Measurements from ENCODE around the gene ARPC1B.
A peak's percentile ranks its signal among the peaks of the same experiment; 100 is the strongest.
"Not testable (repeated sequence)": the region's sequence is repeated elsewhere in the genome, so short reads cannot be mapped to it uniquely, and the experiment has no call there.

The ARPC1B gene

DNA sequence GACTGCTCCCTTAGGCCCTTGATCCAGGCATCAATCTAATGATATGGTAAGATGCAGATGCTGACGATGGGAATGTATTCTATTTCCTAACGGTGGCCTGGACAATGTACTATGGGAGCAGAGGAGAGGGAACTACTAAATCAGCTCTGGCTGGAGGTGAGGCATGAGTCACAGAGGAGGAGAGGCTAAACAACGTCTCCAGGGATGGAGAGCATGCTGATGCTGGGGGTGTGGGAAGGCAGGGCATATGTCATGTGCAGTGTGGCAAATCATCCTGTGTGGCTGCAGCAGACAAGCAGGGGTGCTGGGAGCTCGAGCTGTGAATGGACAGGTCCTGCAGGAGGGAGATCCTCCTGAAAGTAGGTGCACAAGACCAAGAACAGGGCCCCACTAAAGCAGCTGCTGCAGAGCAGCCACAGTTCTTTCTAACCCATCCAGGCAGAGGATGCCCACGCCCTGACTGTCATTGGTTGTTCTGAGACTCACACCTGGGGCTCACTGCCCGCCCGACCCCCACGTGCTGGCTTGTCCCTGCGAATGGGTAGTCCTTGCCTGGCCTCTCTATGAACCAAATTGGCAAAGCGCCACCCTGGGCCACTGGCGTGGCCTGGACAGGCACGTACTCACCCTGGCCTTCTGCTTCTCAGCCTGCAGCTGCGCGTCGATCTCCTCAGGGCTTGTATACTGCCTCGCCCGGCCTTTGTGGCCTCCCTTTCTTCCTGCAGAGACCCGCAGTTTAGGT, 29.9 kb downstream of the ARPC1B start:
- Histone ChIP-seq H3K27ac (no peak overlapping the region), H3K4me3 (no peak overlapping the region)

DNA sequence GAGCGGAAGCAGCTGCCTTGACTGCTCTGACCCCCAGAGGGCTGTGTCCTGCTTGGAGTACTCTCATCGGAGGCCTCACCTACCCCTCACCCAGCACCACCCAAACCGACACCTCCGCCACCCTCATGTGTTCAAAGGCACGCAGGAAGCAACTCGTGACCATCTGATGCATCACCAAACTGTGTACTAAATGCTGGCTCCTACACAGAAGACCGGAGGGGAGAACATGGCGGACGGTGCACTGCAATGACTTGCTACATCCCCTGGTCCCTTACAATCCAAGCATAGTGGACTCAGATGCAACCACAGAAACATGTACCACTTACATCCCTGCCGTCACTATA, 30.4 kb downstream of the ARPC1B start:
- no peak overlapping the region for H3K4me3 ChIP-seq
- no peak overlapping the region for H3K27ac ChIP-seq

DNA sequence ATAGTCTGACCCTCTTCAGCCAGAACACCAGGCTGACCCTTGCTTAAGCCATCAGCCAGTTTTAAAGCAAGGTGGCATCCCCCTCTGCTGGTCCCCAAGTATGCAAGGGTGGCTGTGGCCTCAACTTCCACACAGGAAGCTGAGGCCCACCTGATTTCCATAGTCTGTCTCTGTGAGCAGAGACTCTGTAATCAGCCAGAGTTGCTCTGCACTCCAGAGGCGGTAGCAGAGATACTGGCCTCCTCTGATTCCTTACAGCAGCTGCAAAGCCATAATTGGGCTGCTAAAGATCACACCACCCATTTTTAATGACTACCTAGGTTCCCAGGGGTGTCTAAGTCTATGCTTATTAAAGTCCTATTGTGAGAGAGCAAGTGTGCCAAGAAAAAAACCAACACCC, 32.0 kb downstream of the ARPC1B start:
- peak overlapping the region in 5 of 21 experiments; percentile 2 to 99 (median 47) for H3K27ac ChIP-seq
- no peak overlapping the region for H3K4me3 ChIP-seq

DNA sequence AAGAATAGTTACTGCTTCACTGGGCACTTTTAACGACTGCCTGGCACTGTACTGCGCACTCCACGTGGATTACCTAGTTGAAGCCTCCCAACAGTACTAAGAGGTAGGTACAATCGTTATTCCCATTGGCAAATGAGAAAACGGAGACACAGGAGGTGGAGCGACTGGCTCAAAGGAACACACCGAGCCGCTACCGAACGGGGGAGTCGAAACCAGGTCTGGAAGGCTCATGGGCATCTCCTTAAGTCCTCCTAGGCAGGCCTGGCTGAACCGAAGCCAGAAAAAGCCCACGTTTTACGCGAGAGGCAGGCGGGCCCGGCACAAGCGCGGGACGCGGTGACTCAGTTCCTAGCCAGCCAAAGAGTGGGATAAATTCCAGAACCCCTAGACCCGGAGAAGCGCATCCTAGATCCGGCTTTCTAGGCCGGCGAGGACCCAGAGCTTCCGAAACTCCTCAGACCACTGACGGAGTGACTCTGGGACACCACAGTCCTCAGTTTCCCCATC, 33.4 kb downstream of the ARPC1B start:
- peak overlapping the region; percentile 83 to 99 (median 98) for H3K27ac ChIP-seq
- peak overlapping the region; percentile 61 to 98 (median 90) for H3K4me3 ChIP-seq

DNA sequence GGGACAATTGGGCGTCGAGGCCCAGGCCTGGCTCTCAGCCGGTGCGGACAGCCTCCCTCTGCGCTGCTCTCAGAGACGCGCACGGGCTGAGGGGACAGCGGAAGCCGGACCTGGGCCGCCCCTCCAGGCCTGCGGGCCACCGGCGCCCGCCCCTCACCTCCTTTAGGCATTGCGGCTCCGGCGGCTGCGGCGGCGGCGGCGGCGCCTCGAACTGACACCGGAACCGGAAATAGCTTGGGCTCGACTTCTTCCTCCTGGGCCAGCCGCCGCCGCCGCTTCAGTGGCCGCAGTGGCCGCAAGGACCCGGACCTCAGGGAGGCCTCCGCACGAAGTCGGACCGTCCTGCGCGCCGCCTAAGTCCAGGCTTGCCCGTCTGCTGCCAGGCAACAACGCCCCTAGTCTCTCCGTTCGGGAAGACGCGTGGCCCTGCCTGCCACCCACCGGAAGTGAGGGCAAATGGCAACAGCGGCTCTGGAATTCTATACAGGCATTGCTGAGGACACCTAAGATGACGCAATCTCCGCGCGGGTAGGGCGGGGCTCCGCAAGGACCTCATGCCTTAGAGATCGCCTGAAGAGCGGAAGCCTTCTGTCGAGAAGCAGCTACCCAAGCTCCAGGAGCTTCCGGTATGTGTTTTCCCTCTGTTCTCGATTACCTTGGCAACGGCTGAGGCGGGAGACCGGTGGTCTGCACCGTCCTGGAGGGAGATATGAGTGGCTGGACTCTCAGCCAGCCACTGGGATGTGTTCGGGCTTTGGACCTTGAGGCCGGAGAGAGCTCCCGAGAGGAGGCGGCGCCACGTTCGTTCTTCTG, 34.1 kb downstream of the ARPC1B start, which contains the start of the genes BUD31 and PDAP1:
Gene BUD31 (plus strand): TSS at position 591 of the 813 bp plus-strand sequence. CDS start 2,124 bp downstream, outside the sequence.
Gene PDAP1 (minus strand): TSS at position 219 of the 813 bp plus-strand sequence. CDS start 49 bp downstream, at position 170.
- Histone ChIP-seq H3K4me3 (peak within 1 kb of the TSS; percentile 61 to 98 (median 90)), H3K27ac (peak within 1 kb of the TSS; percentile 83 to 99 (median 98))

DNA sequence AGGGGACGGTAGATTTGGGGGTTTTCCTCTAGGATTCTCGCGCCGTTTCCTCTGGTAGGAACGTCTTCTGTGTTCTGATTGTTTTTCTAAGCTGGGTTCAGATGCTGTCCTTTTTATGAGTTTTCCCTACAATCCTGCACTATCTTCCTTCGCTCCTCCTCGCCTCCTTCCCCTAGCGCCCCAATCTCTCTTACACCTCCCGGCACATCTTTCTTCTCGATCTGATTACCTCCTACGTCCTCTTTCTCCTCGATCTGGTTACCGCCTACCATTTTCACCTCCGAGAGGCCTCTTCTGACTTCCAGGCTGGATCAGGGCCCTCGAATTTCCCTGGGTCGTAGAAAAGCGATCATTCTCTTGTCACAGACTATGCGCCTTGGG, 34.7 kb downstream of the ARPC1B start:
- H3K4me3 ChIP-seq: peak overlapping the region; percentile 61 to 98 (median 90)

DNA sequence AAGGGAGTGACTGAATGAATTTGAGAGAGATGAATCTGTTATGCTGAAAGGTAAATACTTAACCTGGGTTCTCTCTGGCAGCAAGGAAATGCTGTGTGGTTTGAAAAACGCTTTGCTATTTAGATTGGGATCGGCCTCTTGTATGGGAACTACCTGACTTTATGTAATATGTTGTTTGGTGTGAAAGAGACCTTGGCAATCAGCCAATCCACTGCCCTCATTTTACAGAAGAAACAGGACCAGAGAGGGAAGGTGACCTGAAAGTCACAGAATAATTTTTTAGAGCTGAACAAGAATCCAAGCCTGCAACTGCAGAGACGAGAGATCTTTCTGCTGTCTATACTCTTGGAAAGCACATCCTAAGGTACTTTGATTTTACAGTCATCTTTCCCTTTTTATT, 35.3 kb downstream of the ARPC1B start:
- Histone ChIP-seq H3K27ac (peak overlapping the region in 18 of 21 experiments; percentile 92 to 99 (median 98)), H3K4me3 (peak overlapping the region; percentile 61 to 98 (median 90))

More for the DNA sequence above, 34.7 kb downstream of the ARPC1B start:
- peak overlapping the region; percentile 83 to 99 (median 98) for H3K27ac ChIP-seq

DNA sequence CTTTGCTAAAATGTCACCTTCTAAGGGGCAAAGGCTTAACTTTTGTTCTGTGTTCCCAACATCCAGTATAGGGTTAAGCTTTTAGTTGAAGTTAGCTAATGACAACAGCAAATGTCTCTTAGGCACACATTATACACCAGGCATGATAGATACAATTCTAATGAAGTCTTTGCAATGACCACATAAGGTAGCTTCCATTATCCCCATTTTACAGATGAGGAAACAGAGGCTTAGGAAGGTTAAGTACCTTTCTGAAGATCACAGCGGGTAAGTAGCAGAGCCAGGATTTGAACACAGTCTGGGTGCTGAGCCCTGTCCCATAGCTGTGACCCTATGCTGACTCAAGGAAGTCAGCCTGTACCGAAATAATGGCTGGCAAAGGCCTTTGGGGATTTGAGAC, 36.1 kb downstream of the ARPC1B start:
- H3K4me3 ChIP-seq: no peak overlapping the region
- peak overlapping the region in 1 of 21 experiments; percentile 99 for H3K27ac ChIP-seq

DNA sequence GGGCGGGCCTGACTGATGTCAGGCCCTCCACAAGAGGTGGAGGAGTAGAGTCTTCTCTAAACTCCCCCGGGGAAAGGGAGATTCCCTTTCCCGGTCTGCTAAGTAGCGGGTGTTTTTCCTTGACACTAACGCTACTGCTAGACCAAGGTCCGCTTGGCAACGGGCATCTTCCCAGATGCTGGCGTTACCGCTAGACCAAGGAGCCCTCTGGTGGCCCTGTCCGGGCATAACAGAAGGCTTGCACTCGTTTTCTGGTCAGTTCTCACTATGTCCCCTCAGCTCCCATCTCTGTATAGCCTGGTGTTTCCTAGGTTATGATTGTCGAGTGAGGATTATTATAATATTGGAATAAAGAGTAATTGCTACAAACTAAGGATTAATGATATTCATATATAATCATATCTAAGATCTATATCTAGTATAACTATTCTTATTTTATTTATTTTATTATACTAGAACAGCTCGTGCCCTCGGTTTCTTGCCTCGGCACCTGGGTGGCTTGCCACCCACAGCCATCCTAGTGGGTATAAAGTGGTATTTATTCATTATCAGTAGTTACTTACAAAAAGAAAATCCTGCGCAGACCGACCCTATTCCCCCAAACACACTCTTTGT, 41.1 kb downstream of the ARPC1B start:
- H3K4me3 ChIP-seq, H3K27ac ChIP-seq: not testable (repeated sequence)

DNA sequence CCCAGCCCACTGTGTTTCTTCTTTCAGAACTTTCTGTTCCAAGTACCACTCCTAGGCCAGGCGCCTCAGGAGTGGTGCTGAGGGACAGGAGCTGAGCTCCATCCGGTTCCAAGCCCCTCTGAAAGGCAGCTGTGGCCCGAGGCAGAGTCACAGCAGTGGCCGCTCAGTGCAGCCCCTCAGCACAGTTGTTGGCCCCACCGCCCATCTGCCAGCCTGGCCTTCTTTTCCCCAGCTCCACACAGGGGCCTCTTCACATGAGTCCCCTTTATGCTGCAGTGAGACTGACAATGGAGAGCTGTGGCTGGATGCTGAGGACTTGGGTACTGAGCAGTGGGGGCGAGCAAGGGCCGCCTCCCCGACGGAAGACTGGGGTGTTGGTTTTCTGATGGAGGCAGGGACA, 43.7 kb downstream of the ARPC1B start:
- Histone ChIP-seq H3K4me3 (no peak overlapping the region), H3K27ac (no peak overlapping the region)

DNA sequence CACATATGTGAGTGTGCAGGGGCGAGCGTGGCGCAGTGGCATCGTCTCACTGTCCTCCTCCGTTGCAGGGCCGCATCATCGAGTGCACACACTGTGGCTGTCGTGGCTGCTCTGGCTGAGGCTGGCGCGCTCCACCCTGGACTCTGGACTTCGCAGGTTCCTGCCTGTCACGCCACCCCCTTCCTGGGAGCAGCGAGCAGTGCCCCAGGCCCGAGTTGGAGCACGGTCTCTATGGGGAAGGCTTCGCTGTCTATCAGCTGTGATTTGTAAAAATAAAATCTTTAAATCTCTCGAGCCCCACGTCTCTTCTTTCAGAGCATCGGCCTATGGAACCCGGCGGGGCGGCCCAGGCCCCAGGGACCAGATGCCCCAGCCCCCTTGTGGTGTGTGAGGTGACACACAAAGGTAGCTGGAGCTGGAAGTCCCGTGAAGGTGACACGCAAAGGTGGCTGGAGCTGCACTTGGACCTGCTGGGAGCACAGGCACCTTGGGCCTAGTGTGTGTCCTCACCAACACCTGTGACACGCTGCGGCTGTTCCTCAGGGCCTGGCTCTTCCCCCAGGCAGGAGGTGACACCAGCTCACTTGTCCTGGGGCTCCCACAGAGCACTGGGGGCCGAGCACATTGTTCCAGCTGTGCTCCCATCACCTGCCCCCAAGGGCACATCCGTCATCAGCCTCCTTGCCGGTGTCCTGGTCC, 44.9 kb downstream of the ARPC1B start:
- H3K4me3 ChIP-seq: no peak overlapping the region
- no peak overlapping the region for H3K27ac ChIP-seq

DNA sequence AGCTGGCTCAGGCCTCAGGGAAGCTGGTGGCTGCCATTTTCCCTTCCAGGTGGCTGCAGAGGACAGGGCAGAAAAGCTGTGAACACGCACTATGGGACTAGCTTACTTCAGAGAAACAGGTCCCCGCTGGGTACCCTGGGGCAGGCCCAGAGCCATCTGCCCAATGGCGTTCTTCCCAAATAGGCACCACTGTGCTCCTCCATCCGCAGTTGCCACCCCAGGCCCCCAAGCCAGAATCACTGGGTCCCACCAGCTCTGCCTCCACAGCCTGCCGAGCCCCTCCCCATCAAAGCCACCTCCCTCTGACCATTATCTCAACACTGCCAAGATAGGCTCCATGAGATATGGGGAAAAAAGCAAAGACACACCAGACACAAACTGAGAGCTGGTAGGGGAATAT, 45.7 kb downstream of the ARPC1B start:
- no peak overlapping the region for H3K4me3 ChIP-seq
- H3K27ac ChIP-seq: no peak overlapping the region

DNA sequence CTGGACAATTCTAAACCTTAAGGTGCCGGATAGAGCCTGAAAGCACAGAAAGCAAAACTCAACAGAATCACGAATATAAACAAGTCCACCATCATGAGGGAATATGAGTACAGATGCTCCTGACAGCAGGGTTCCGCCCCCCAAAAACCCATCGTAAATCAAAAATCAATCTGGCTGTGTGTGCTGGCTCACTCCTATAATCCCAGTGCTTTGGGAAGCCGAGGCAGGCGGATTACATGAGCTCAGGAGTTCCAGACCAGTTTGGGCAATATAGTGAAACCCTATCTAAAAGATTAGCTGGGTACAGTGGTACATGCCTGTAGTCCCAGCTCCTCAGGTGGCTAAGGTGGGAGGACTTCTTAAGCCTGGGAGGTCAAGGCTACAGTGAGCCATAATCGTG, 46.5 kb downstream of the ARPC1B start:
- Histone ChIP-seq H3K4me3 (no peak overlapping the region), H3K27ac (no peak overlapping the region)

DNA sequence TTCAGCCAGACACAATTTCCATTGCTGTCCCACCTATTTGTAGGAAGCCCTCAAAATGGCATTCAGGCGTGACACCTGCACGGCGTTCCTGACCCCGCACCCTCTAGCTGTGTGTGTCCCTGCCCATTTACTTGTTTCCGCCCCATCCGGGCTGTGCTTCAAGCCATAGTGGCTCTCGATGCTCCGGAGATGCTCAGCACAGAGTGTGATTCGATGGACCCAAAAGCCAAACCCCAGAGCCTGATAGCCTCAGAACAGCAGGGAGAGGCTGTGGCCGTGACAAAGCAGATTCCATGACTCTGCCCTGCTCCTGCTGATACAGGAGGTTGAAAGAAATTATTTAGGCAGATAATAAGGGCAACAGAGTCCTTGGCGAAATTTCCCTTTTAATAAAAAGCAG, 47.7 kb downstream of the ARPC1B start:
- H3K4me3 ChIP-seq: no peak overlapping the region
- no peak overlapping the region for H3K27ac ChIP-seq

DNA sequence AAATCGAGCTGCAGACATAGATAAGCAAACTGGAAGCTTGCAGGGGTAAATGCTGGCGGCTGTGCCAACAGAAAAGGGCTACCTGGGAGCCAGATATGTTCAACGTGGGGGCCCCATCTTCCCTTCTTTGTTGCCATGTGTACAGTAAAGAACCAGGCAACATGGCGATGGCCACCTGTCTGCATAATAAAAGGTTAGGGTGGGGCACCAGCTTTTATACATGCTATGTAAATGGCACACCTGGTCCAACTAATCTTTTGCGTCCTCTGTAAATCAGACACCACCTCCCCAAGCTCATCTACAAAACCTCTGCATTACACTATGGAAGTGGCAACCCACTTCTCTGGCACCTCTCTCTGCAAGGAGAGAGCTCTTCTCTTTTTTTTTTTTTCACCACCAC, 48.1 kb downstream of the ARPC1B start:
- no peak overlapping the region for H3K27ac ChIP-seq
- no peak overlapping the region for H3K4me3 ChIP-seq

DNA sequence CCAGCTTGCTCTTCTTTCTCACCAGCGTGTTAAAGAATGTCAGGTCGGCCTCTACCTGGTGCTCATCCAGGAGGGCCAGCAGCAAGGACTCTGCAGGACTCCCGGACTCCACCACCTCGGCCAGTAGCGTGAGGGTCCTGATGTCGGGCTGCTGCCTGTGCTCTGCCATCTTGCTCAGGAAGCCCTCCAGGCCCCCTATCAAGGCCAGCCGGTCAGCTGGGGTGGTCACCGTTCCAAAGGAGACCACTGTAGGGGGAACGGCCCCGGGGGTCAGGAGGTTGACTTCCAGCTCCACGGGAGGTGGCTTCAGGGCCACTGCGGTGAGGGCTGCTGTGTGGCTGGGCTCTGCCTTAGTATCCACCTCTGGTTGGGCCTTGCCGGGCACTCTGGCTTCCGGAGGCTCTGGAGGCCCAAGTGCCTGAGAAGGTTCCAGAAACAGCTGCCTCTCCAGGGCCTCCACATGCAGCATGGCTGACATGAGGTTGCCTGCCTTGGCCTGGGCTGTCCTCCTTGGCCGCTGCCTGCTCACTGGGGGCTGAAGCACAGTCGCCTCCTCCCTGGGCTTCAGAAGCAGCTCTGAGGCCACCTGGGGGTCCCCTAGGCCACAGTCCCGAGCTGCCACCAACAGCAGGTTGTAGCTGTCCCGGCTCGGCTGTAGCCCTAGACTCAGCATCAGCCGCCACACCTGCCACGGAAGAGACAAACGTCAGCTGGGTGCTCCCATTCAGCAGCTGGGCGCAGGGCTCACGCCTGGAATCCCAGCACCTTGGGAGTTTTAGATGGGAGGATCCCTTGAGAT, 50.6 kb downstream of the ARPC1B start:
- Histone ChIP-seq H3K27ac (no peak overlapping the region), H3K4me3 (no peak overlapping the region)

DNA sequence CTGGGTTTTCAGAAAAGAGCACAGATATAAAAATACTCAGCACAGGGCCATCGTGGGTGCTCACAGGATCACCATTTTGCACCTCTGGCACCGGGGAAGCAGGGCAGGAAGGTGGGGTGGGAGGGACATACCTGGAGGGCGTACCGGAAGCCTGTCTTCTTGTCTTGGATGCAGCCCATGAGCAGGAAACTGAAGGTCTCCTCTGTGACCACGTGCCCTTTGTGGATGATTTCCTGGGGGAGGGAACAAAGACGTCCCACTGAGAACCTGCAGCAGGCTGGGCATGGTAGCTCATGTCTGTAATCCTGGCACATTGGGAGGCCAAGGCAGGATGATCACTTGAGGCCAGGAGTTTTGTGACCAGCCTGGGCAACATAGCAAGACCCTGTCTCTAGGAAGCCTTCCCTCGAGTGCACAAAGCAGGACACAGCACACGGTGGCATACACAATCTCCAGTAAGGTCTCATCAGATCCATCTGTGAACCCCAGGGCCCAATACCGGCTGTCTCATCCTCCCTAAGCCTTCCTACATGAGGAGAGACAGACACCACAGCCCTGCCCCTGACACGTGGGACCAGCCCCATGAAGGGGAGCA, 54.5 kb downstream of the ARPC1B start:
- H3K27ac ChIP-seq: no peak overlapping the region
- H3K4me3 ChIP-seq: no peak overlapping the region

DNA sequence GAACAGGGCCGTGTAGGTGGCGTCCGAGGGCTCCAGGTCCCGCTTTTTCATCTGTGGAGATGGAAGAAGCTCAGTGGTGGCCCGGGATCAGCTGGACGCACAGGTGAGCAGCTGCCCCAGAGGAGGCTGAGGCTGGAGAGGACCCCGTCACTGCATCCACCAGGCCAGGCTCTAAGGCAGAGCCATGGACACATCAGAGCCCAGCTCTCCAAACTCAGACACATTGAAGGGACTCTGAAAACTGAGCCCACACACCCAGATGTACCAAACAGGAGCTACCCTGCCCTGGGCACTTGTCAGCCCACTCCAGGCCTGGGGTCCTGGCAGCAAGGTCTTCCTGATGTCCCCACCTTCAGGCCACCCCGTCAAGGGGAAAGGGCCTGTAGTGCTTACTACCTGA, 55.2 kb downstream of the ARPC1B start:
- Histone ChIP-seq H3K4me3 (no peak overlapping the region), H3K27ac (no peak overlapping the region)

Measured in skin epidermis (tissue), 12 donors.